WTC11 (cell line): ENCODE results near the gene AP3D1.

Experiments used
- ATF3 ChIP-seq: sonication (generic); formaldehyde crosslinking; conservative IDR thresholded peaks from 2 replicates; pipeline ENCODE4 v1.8.1; 2022; ENCODE audit warnings: mild to moderate bottlenecking, missing genetic modification reagents
- E2F5 ChIP-seq: sonication (generic); formaldehyde crosslinking; IDR thresholded peaks from 2 replicates; pipeline ENCODE4 v1.8.1; 2022; ENCODE audit warnings: mild to moderate bottlenecking, moderate library complexity, missing genetic modification reagents
- NR1H2 ChIP-seq: sonication (generic); formaldehyde crosslinking; IDR thresholded peaks from 2 replicates; pipeline ENCODE4 v1.9.0; 2021; ENCODE audit warnings: mild to moderate bottlenecking, moderate library complexity, missing genetic modification reagents
- NR3C1 ChIP-seq: sonication (generic); formaldehyde crosslinking; conservative IDR thresholded peaks from 2 replicates; pipeline ENCODE4 v1.8.1; 2023; ENCODE audit warnings: low read depth, mild to moderate bottlenecking, missing genetic modification reagents
- TF ChIP-seq, protein P1 (sequence below): fragments of 200-600 bp; IDR thresholded peaks from 2 replicates; pipeline ENCODE4 v1.8.0; 2022; ENCODE audit warnings: antibody characterized with exemption
- TF ChIP-seq, protein P2 (sequence below): sonication (generic); formaldehyde crosslinking; IDR thresholded peaks from 2 replicates; pipeline ENCODE4 v1.8.0; 2022; ENCODE audit warnings: mild to moderate bottlenecking, missing genetic modification reagents
- TF ChIP-seq, protein P3 (sequence below): sonication (generic); formaldehyde crosslinking; IDR thresholded peaks from 2 replicates; pipeline ENCODE4 v1.8.1; 2023; ENCODE audit warnings: mild to moderate bottlenecking, missing genetic modification reagents

DNA sequence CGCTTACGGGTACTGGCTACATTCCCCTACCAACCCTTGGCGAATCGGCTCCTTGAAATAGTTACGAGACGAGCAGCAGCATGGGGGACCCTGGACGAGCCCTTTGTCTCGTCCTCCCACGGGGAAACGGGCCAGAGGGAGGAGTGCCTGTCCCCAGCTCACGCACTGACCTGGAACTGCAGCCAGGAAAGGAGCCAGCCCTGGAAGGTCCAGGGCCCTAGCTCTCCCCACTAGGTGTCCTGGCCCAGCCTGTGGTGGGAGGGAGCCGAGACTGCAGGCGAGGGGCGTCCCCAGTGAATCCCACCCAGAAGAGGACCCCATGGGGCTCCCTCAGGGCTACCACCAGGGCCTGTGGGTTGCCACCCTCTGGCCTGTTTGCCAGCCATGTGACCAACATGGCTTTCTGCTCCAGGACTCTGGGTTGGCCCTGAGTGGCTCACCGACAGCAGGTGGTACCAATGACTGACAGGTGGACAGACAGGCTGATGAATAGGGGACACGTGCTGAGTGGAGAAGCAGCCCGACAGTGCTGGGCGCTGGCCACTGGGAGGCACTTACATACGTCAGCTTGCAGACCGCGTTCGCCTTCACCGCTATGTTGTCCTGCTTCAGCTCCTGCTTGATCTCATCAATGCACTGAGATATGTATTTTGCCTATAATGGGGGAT lies 13.2 kb downstream of the AP3D1 start:
- TF ChIP-seq E2F5 (CRISPR knock-in tag) (no peak), NR3C1 (CRISPR knock-in tag) (no peak), NR1H2 (CRISPR knock-in tag) (no peak), ATF3 (CRISPR knock-in tag) (no peak)
- TF ChIP-seq, protein P1, sequence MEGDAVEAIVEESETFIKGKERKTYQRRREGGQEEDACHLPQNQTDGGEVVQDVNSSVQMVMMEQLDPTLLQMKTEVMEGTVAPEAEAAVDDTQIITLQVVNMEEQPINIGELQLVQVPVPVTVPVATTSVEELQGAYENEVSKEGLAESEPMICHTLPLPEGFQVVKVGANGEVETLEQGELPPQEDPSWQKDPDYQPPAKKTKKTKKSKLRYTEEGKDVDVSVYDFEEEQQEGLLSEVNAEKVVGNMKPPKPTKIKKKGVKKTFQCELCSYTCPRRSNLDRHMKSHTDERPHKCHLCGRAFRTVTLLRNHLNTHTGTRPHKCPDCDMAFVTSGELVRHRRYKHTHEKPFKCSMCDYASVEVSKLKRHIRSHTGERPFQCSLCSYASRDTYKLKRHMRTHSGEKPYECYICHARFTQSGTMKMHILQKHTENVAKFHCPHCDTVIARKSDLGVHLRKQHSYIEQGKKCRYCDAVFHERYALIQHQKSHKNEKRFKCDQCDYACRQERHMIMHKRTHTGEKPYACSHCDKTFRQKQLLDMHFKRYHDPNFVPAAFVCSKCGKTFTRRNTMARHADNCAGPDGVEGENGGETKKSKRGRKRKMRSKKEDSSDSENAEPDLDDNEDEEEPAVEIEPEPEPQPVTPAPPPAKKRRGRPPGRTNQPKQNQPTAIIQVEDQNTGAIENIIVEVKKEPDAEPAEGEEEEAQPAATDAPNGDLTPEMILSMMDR: no peak
- TF ChIP-seq, protein P2, sequence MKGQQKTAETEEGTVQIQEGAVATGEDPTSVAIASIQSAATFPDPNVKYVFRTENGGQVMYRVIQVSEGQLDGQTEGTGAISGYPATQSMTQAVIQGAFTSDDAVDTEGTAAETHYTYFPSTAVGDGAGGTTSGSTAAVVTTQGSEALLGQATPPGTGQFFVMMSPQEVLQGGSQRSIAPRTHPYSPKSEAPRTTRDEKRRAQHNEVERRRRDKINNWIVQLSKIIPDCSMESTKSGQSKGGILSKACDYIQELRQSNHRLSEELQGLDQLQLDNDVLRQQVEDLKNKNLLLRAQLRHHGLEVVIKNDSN (CRISPR knock-in tag): no peak
- TF ChIP-seq, protein P3, sequence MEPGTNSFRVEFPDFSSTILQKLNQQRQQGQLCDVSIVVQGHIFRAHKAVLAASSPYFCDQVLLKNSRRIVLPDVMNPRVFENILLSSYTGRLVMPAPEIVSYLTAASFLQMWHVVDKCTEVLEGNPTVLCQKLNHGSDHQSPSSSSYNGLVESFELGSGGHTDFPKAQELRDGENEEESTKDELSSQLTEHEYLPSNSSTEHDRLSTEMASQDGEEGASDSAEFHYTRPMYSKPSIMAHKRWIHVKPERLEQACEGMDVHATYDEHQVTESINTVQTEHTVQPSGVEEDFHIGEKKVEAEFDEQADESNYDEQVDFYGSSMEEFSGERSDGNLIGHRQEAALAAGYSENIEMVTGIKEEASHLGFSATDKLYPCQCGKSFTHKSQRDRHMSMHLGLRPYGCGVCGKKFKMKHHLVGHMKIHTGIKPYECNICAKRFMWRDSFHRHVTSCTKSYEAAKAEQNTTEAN (CRISPR knock-in tag): no peak
